ENCODE results near the gene KRTAP5-5. TPM values are rescaled to one million over a fixed set of nuclear protein-coding genes. Genes with fewer than 3 reads are reported as not detected.

Gene KRTAP5-5
- total and polyA plus RNA-seq, 8 donors: not detected

DNA sequence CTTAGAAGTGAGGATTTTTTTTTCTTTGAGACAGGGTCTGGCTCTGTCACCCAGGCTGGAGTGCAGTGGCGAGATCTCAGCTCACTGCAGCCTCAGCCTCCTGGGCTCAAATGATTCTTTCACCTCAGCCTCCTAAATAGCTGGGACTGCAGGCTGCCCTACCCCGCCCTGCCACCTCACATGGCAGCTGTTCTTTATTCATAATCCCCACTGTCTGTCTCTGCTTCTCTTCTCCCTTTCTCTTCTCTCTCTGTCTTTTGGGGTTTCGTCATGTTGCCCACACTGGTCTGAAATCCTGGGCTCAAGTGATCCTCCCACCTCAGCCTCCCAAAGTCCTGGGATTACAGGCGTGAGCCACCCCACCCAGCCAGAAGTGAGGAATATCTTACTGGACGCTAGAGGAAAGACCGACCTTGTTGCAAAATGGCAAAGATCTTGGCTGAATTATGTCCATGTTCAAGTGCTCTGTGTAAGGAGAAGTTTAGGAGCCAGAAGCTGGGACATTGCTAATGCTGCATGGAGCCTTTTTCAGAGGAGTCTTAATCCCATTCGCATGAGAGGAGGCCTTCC lies 21.9 kb downstream of the KRTAP5-5 start:
- ATAC-seq: no peak
- no peak overlapping the region for H3K4me3 ChIP-seq
- peaks cover 0 to 5% of the 10 kb centered on the region in 2 donors for H3K4me1 ChIP-seq
- no peaks in the 10 kb centered on the region for H3K36me3 ChIP-seq
- intact Hi-C loops (cut with DNase I): loop anchor here in 1 of 2 donors (10.0 kb wide), 1 partner anchor 183 kb away; the partner anchor contains the start of genes SYT8 and TNNI2
- no peak for DNase-seq
- peaks cover 0 to 42% of the 10 kb centered on the region in 2 donors for H3K27me3 ChIP-seq
- H3K9me3 ChIP-seq: no peaks in the 10 kb centered on the region
- TF ChIP-seq, protein P1, sequence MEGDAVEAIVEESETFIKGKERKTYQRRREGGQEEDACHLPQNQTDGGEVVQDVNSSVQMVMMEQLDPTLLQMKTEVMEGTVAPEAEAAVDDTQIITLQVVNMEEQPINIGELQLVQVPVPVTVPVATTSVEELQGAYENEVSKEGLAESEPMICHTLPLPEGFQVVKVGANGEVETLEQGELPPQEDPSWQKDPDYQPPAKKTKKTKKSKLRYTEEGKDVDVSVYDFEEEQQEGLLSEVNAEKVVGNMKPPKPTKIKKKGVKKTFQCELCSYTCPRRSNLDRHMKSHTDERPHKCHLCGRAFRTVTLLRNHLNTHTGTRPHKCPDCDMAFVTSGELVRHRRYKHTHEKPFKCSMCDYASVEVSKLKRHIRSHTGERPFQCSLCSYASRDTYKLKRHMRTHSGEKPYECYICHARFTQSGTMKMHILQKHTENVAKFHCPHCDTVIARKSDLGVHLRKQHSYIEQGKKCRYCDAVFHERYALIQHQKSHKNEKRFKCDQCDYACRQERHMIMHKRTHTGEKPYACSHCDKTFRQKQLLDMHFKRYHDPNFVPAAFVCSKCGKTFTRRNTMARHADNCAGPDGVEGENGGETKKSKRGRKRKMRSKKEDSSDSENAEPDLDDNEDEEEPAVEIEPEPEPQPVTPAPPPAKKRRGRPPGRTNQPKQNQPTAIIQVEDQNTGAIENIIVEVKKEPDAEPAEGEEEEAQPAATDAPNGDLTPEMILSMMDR (IDR thresholded peaks at IDR 0.05): no peak
- H3K27ac ChIP-seq: no peak overlapping the region

GRCh38 chr11:1652026-1652425 lies 22.5 kb downstream of the KRTAP5-5 start:
- no peak overlapping the region for H3K27ac ChIP-seq
- H3K27me3 ChIP-seq: peaks cover 0 to 43% of the 10 kb centered on the region in 2 donors
- ATAC-seq (no peak), DNase-seq (peak in 1 of 4 donors; percentile 50)
- H3K36me3 ChIP-seq: no peaks in the 10 kb centered on the region
- intact Hi-C loops (cut with DNase I): loop anchor here in 1 of 2 donors (10.0 kb wide), 1 partner anchor 183 kb away; the partner anchor contains the start of genes SYT8 and TNNI2
- TF ChIP-seq, protein P1 (IDR thresholded peaks at IDR 0.05): no peak
- no peaks in the 10 kb centered on the region for H3K9me3 ChIP-seq
- peaks cover 0 to 5% of the 10 kb centered on the region in 2 donors for H3K4me1 ChIP-seq
- no peak overlapping the region for H3K4me3 ChIP-seq

GRCh38 chr11:1652442-1652770 lies 22.8 kb downstream of the KRTAP5-5 start:
- ATAC-seq (no peak), DNase-seq (no peak)
- H3K4me1 ChIP-seq: peaks cover 0 to 5% of the 10 kb centered on the region in 2 donors
- H3K27ac ChIP-seq: no peak overlapping the region
- H3K9me3 ChIP-seq: no peaks in the 10 kb centered on the region
- TF ChIP-seq, protein P1 (IDR thresholded peaks at IDR 0.05): no peak
- H3K27me3 ChIP-seq: peaks cover 0 to 43% of the 10 kb centered on the region in 2 donors
- no peak overlapping the region for H3K4me3 ChIP-seq
- no peaks in the 10 kb centered on the region for H3K36me3 ChIP-seq
- intact Hi-C loops (cut with DNase I): loop anchor here in 1 of 2 donors (10.0 kb wide), 1 partner anchor 182 kb away; the partner anchor contains the start of genes SYT8 and TNNI2

- Histone ChIP-seq H3K27me3 (peaks cover 0 to 43% of the 10 kb centered on the region in 2 donors), H3K36me3 (no peaks in the 10 kb centered on the region), H3K27ac (no peak overlapping the region), H3K9me3 (no peaks in the 10 kb centered on the region), H3K4me3 (no peak overlapping the region), H3K4me1 (peaks cover 0 to 5% of the 10 kb centered on the region in 2 donors)
- peak; percentile 96 for ATAC-seq
- intact Hi-C loops (cut with DNase I): loop anchor here in 1 of 2 donors (10.0 kb wide), 1 partner anchor 182 kb away; the partner anchor contains the start of genes SYT8 and TNNI2
- DNase-seq: peak; percentile 66 to 97 (median 76)
- TF ChIP-seq, protein P1 (IDR thresholded peaks at IDR 0.05): peak; percentile 96 to 99
These were observed 23.4 kb downstream of the KRTAP5-5 start for GRCh38 chr11:1652771-1653540.

All from left lung (tissue), 10 donors.